Esophagus squamous epithelium (tissue), 5 donors: ENCODE data around the gene CD55. TPM values are rescaled to one million over a fixed set of nuclear protein-coding genes. Genes with fewer than 3 reads are reported as not detected.

Experiments
- DNase-seq: peaks from one replicate; lab custom pipeline; 2025; lab: John Stamatoyannopoulos, UW
- H3K27ac ChIP-seq, 4 donors: fragments of 200-600 bp; sonication (generic); one replicate each; pipeline ENCODE4 v1.5.1; 2016 to 2019; ENCODE audit warnings: mild to moderate bottlenecking in 1 of 4
- H3K27me3 ChIP-seq, 4 donors: fragments of 200-600 bp; sonication (generic); 1 replicate in 3 of 4; 2 replicates in 1 of 4; pipeline versions ENCODE4 v1.5.1 to v1.6.0; 2017 to 2021; ENCODE audit warnings: antibody characterized with exemption in 1 of 4
- H3K36me3 ChIP-seq, 3 donors: fragments of 200-600 bp; sonication (generic); one replicate each; pipeline ENCODE4 v1.5.1; 2016 to 2019
- H3K4me1 ChIP-seq, 3 donors: fragments of 200-600 bp; sonication (generic); one replicate each; pipeline ENCODE4 v1.5.1; 2017 to 2019
- H3K4me3 ChIP-seq, 4 donors: fragments of 200-600 bp; sonication (generic); 1 replicate in 3 of 4; 2 replicates in 1 of 4; pipeline ENCODE4 v1.5.1; 2016 to 2019; ENCODE audit warnings: mild to moderate bottlenecking in 2 of 4, moderate library complexity in 1 of 4
- H3K9me3 ChIP-seq, 3 donors: fragments of 200-600 bp; sonication (generic); one replicate each; pipeline ENCODE4 v1.5.1; 2016 to 2019
- CTCF ChIP-seq, 6 experiments: fragments of 450-650 bp in 4 of 6; fragments of 200-600 bp in 2 of 6; sonication (generic) in 2 of 6; IDR thresholded peaks; one replicate each; pipeline ENCODE4 v1.5.1; 2016 to 2019; ENCODE audit warnings: antibody characterized with exemption in 6 of 6, mild to moderate bottlenecking in 4 of 6, moderate library complexity in 4 of 6
- POLR2A ChIP-seq, 4 donors: fragments of 450-650 bp; IDR thresholded peaks; one replicate each; pipeline ENCODE4 v1.6.1; 2017; ENCODE audit warnings: antibody characterized with exemption in 4 of 4, mild to moderate bottlenecking in 4 of 4, moderate library complexity in 3 of 4
- WGBS, 2 donors: methylation state at CpG; one replicate each; pipeline ENCODE4 v1.1.5; 2018; 5-methylcytosine and 5-hydroxymethylcytosine counted together
- intact Hi-C: fragments of 100-400 bp; cut with DNase I; formaldehyde crosslinking; loops from one replicate; pipeline ENCODE4 v1.15.0; 2022
- total RNA-seq, 4 donors: library from RNA; depleted of rRNA; stranded (reverse); fragments of >200 nt; gene quantifications; one replicate each; pipeline ENCODE4 v1.1.0, GENCODE V29; 2016
- donor health status: DM: yes; HTN: yes; CAD: no.

CD55 gene
- 100 to 1,000 TPM in 1 of 4 donors, 10 to 100 TPM in 3; 36.5 to 100 (median 72.2) TPM for total RNA-seq

GRCh38 chr1:207321079-207321789, at the start of gene CD55:
TSS of gene CD55 (plus strand) at chr1:207321678. CDS start at chr1:207321766, 88 bp downstream.
- Histone ChIP-seq H3K9me3 (no peaks in the 10 kb centered on the region), H3K27ac (peak within 1 kb of the TSS; percentile 92 to 98 (median 96)), H3K36me3 (peaks cover 0 to 28% (median 0%) of the 10 kb centered on the region in 3 donors), H3K4me3 (peak within 1 kb of the TSS; percentile 70 to 96 (median 77)), H3K4me1 (peaks cover 10 to 75% (median 14%) of the 10 kb centered on the region in 3 donors), H3K27me3 (no peaks in the 10 kb centered on the region)
- TF ChIP-seq POLR2A (IDR thresholded peaks at IDR 0.05) = peak in 2 of 4 donors; percentile 94 to 95
- TF ChIP-seq CTCF (IDR thresholded peaks at IDR 0.05) = peak in 4 of 6 experiments; percentile 18 to 56 (median 33)
- WGBS, 2 donors = 0 to 1% methylated on average over 21 to 30 of the region's 53 CpGs
- peak; percentile 97 for DNase-seq
- intact Hi-C loops = no loop called here

GRCh38 chr1:207274882-207275281, 46.6 kb upstream of the CD55 start:
- no peaks in the 10 kb centered on the region for H3K27me3 ChIP-seq
- no peak overlapping the region for H3K27ac ChIP-seq
- intact Hi-C loops = no loop called here
- H3K36me3 ChIP-seq = no peaks in the 10 kb centered on the region
- no peak overlapping the region for H3K4me3 ChIP-seq
- H3K9me3 ChIP-seq = no peaks in the 10 kb centered on the region
- TF ChIP-seq CTCF (IDR thresholded peaks at IDR 0.05) (no peak), POLR2A (IDR thresholded peaks at IDR 0.05) (no peak)
- no peak for DNase-seq
- H3K4me1 ChIP-seq = no peaks in the 10 kb centered on the region

- H3K36me3 ChIP-seq = no peaks in the 10 kb centered on the region
- H3K27ac ChIP-seq = no peak overlapping the region
- DNase-seq = no peak
- no peak overlapping the region for H3K4me3 ChIP-seq
- H3K27me3 ChIP-seq = no peaks in the 10 kb centered on the region
- peaks cover 0 to 2% (median 0%) of the 10 kb centered on the region in 3 donors for H3K4me1 ChIP-seq
- intact Hi-C loops = no loop called here
- no peak for TF ChIP-seq CTCF (IDR thresholded peaks at IDR 0.05)
- no peak for TF ChIP-seq POLR2A (IDR thresholded peaks at IDR 0.05)
- WGBS, 2 donors = 89 to 92% methylated on average over 1 of the region's 1 CpG
- no peaks in the 10 kb centered on the region for H3K9me3 ChIP-seq
Measured at GRCh38 chr1:207276465-207276864, 45.0 kb upstream of the CD55 start.

- DNase-seq = no peak
- H3K4me1 ChIP-seq = peaks cover 0 to 10% (median 7%) of the 10 kb centered on the region in 3 donors
- H3K4me3 ChIP-seq = no peak overlapping the region
- TF ChIP-seq POLR2A (IDR thresholded peaks at IDR 0.05) (no peak), CTCF (IDR thresholded peaks at IDR 0.05) (no peak)
- H3K9me3 ChIP-seq = no peaks in the 10 kb centered on the region
- intact Hi-C loops = no loop called here
- no peak overlapping the region for H3K27ac ChIP-seq
- no peaks in the 10 kb centered on the region for H3K27me3 ChIP-seq
- H3K36me3 ChIP-seq = no peaks in the 10 kb centered on the region
- WGBS, 2 donors = 50 to 55% methylated on average over 1 of the region's 1 CpG
Measured at GRCh38 chr1:207277241-207277640, 44.2 kb upstream of the CD55 start.

- Histone ChIP-seq H3K27me3 (no peaks in the 10 kb centered on the region), H3K27ac (no peak overlapping the region), H3K36me3 (no peaks in the 10 kb centered on the region), H3K4me3 (no peak overlapping the region), H3K4me1 (peaks cover 0 to 34% (median 12%) of the 10 kb centered on the region in 3 donors), H3K9me3 (no peaks in the 10 kb centered on the region)
- intact Hi-C loops = no loop called here
- DNase-seq = no peak
- TF ChIP-seq POLR2A (IDR thresholded peaks at IDR 0.05) = no peak
- no peak for TF ChIP-seq CTCF (IDR thresholded peaks at IDR 0.05)
- 100% methylated on average over 1 of the region's 2 CpGs; no CpG with 5 or more reads in 1 of the 2 donors for WGBS, 2 donors
Measured at GRCh38 chr1:207279652-207280051, 41.8 kb upstream of the CD55 start.
